ENCODE results near the gene CMTM4. TPM values are rescaled to one million over a fixed set of nuclear protein-coding genes. Genes with fewer than 3 reads are reported as not detected.

CMTM4 gene
- total and polyA plus RNA-seq, 2 experiments from 2014 or later: 3.5 to 21.1 TPM

DNA sequence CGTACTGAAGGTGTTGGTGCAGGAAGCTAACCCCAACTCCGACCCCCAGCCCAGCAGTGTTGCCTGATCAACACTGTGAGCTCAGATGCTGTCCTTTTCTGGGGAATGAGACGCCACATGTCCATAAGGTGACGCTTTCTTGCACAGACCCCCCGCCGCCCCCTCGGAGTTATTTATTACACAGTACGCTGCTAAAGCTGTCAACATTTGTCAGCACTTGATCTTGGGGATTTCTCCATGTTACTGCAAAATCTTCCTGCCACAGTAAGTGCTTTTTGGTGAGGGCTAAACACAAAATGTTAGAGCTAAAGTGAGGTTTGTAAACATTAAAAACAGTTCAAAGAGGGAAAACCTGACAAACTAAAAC is 76.1 kb downstream of the CMTM4 start:
- H3K4me3 ChIP-seq: no peak overlapping the region
- no peaks in the 10 kb centered on the region for H3K27me3 ChIP-seq (replicated peaks; ENCODE audit: insufficient read depth)
- H4K20me1 ChIP-seq (ENCODE audit: insufficient read depth): no peaks in the 10 kb centered on the region
- H3K4me1 ChIP-seq (ENCODE audit: insufficient read depth): peaks cover 51% of the 10 kb centered on the region
- no peak for DNase-seq
- no peaks in the 10 kb centered on the region for H3K36me3 ChIP-seq (ENCODE audit: low read depth)
- peaks cover 41% of the 10 kb centered on the region for H3F3A ChIP-seq (ENCODE audit: insufficient read depth)
- H3K4me2 ChIP-seq (ENCODE audit: unreplicated experiment): peak overlapping the region; percentile 77
- in situ Hi-C loops (cut with MboI): no loop called here
- H3K79me2 ChIP-seq (ENCODE audit: insufficient read depth): no peaks in the 10 kb centered on the region
- H3K9me2 ChIP-seq (ENCODE audit: insufficient read depth): no peaks in the 10 kb centered on the region
- H3K27ac ChIP-seq: peak overlapping the region; percentile 97
- H3K9ac ChIP-seq: no peak overlapping the region
- no peak for TF ChIP-seq EZH2 (IDR thresholded peaks at IDR 0.05; ENCODE audit: insufficient read depth, poor library complexity, severe bottlenecking)
- TF ChIP-seq EZH2phosphoT487 (IDR thresholded peaks at IDR 0.05; ENCODE audit: insufficient read depth, low read depth): no peak
- 82 to 91% methylated on average over 8 of the region's 8 CpGs for WGBS, 2 experiments (ENCODE audit: low coverage in 1 of 2, low lambda C conversion rate in 2 of 2, missing lambda C conversion rate in 2 of 2)
- no peaks in the 10 kb centered on the region for H3K9me3 ChIP-seq (ENCODE audit: low read depth)
- H2AFZ ChIP-seq: no peak overlapping the region

DNA sequence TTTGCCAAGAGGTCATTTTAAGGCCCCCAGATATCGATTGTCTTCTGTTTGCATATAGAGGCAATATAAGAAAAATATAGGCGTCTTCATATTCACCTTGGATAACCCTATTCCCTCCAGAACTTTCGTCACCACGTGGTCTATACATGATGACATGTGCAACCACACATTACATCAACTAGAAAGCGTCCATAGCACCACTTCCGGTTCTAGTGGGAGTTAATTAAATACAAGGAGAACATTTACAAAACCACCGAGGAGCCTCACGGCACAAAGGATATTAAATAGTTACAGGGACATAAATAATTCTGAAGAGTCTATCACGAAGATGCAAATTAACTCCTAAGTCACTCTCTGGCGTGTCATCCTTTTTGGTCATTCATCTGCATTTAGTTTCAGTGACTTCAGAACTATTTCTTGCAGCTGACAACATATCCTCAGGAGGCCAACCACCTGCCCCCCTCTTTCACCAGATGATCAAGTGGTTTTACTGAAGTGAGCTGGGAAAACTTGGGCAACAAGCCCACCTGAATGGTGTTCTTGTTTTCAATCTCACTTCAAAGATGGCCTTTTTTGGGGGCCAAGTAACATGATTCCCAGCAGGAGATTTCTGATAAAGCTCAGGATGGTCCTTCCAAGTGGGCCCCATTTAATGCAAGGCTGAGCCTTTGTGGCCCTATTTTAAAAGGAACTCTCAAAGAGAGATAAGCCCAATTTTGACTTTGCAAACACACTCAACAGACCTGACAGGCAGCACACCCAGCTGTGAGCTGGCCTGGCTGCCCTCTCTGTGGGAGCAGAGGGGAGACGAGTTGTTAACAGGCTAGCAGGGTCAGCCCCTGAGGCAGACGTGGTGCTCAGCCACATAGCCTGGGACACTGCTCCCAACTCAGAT is 76.8 kb downstream of the CMTM4 start:
- no peaks in the 10 kb centered on the region for H3K36me3 ChIP-seq (ENCODE audit: low read depth)
- H4K20me1 ChIP-seq (ENCODE audit: insufficient read depth): no peaks in the 10 kb centered on the region
- H3K27me3 ChIP-seq (replicated peaks; ENCODE audit: insufficient read depth): no peaks in the 10 kb centered on the region
- H3K9me2 ChIP-seq (ENCODE audit: insufficient read depth): no peaks in the 10 kb centered on the region
- WGBS, 2 experiments (ENCODE audit: low coverage in 1 of 2, low lambda C conversion rate in 2 of 2, missing lambda C conversion rate in 2 of 2): 37 to 39% methylated on average over 12 of the region's 12 CpGs
- in situ Hi-C loops (cut with MboI): loop anchor here (10.0 kb wide), 1 partner anchor 85 kb away; no protein-coding TSS in a partner anchor
- peak overlapping the region; percentile 97 for H3K27ac ChIP-seq
- TF ChIP-seq EZH2phosphoT487 (IDR thresholded peaks at IDR 0.05; ENCODE audit: insufficient read depth, low read depth): no peak
- no peak for TF ChIP-seq EZH2 (IDR thresholded peaks at IDR 0.05; ENCODE audit: insufficient read depth, poor library complexity, severe bottlenecking)
- no peaks in the 10 kb centered on the region for H3K79me2 ChIP-seq (ENCODE audit: insufficient read depth)
- H3K4me3 ChIP-seq: peak overlapping the region; percentile 43; the same call in 1 of the 2 replicates
- peak overlapping the region; percentile 77 for H3K4me2 ChIP-seq (ENCODE audit: unreplicated experiment)
- peak; percentile 81 for DNase-seq
- H3F3A ChIP-seq (ENCODE audit: insufficient read depth): peaks cover 41% of the 10 kb centered on the region
- peak overlapping the region; percentile 78 for H3K9ac ChIP-seq
- H3K9me3 ChIP-seq (ENCODE audit: low read depth): no peaks in the 10 kb centered on the region
- 0 out of 2 replicates have a peak overlapping the region, but pooled peaks have one; percentile 3 for H2AFZ ChIP-seq
- peaks cover 51% of the 10 kb centered on the region for H3K4me1 ChIP-seq (ENCODE audit: insufficient read depth)

DNA sequence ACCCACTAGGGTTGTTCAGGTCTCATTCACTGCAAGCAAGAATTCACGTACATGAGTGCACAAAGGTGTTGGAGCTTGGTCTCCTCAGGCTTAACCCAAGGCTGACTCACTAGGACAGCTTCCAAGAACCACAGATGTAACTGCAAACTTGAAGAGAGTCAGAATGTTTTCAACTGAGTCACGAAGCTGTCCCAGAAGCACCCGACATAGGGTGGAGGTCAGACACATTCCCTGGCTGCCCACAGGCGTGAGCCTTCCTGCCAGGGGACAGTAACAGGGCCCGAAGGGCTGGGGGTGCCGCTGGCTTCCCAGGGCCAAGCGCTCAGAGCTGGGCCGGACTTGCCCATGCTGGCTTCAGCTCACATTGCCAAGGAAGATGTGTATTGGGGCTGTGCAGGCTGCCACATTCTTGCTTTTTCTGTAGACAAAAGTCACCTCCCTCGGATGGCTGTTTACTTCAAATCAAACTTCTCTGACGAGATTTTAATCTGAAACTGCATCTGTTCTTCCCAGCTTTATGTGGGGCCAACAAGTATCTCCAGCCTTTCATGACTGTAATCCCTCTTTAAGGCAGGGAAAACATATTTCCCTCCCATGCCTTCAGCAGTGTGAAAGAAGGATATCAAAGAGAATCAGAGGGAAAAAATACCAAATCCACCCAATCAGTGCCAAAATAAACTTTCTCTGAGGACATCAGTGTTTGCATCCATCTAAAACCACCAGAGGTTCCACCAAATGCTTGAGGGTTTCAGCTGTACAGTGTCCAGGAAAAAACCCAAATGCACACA is 77.8 kb downstream of the CMTM4 start:
- TF ChIP-seq EZH2 (IDR thresholded peaks at IDR 0.05; ENCODE audit: insufficient read depth, poor library complexity, severe bottlenecking): no peak
- no peak for TF ChIP-seq EZH2phosphoT487 (IDR thresholded peaks at IDR 0.05; ENCODE audit: insufficient read depth, low read depth)
- Histone ChIP-seq H3K79me2 (ENCODE audit: insufficient read depth) (no peaks in the 10 kb centered on the region), H3K4me3 (peak overlapping the region; percentile 43), H3F3A (ENCODE audit: insufficient read depth) (peaks cover 41% of the 10 kb centered on the region), H3K9me3 (ENCODE audit: low read depth) (no peaks in the 10 kb centered on the region), H3K4me2 (ENCODE audit: unreplicated experiment) (peak overlapping the region; percentile 77), H3K9ac (peak overlapping the region; percentile 78), H3K9me2 (ENCODE audit: insufficient read depth) (no peaks in the 10 kb centered on the region), H4K20me1 (ENCODE audit: insufficient read depth) (no peaks in the 10 kb centered on the region), H3K27me3 (replicated peaks; ENCODE audit: insufficient read depth) (no peaks in the 10 kb centered on the region), H3K36me3 (ENCODE audit: low read depth) (no peaks in the 10 kb centered on the region), H2AFZ (no peak overlapping the region), H3K4me1 (ENCODE audit: insufficient read depth) (peaks cover 51% of the 10 kb centered on the region), H3K27ac (peak overlapping the region; percentile 97)
- peak; percentile 98 for DNase-seq
- in situ Hi-C loops (cut with MboI): loop anchor here (10.0 kb wide), 1 partner anchor 86 kb away; no protein-coding TSS in a partner anchor
- WGBS, 2 experiments (ENCODE audit: low coverage in 1 of 2, low lambda C conversion rate in 2 of 2, missing lambda C conversion rate in 2 of 2): 2 to 4% methylated on average over 10 of the region's 10 CpGs

DNA sequence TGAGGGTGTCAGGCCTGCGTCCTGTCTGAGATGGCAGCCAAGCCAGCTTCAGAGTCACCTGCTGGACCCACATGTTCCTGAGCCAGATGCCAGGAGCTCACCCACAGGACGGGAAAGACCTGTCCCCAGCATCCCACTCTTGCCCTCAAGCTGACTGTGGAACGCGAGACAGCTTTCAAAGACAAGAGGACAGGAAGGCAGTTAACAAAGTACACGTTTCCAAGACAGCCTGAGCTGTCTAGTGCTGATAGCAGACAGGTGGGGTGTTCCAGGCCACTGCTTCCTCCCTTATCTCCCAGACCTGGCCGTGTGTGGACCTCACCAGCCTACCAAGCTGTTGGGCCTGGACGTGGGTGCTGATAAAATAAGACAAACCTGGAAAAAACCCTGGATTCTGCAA is 78.8 kb downstream of the CMTM4 start:
- in situ Hi-C loops (cut with MboI): loop anchor here (10.0 kb wide), 1 partner anchor 87 kb away; no protein-coding TSS in a partner anchor
- no peak overlapping the region for H3K4me3 ChIP-seq
- WGBS, 2 experiments (ENCODE audit: low coverage in 1 of 2, low lambda C conversion rate in 2 of 2, missing lambda C conversion rate in 2 of 2): 87 to 89% methylated on average over 7 of the region's 7 CpGs
- peaks cover 41% of the 10 kb centered on the region for H3F3A ChIP-seq (ENCODE audit: insufficient read depth)
- no peak overlapping the region for H3K9ac ChIP-seq
- TF ChIP-seq EZH2phosphoT487 (IDR thresholded peaks at IDR 0.05; ENCODE audit: insufficient read depth, low read depth) (no peak), EZH2 (IDR thresholded peaks at IDR 0.05; ENCODE audit: insufficient read depth, poor library complexity, severe bottlenecking) (no peak)
- no peaks in the 10 kb centered on the region for H3K79me2 ChIP-seq (ENCODE audit: insufficient read depth)
- H3K27ac ChIP-seq: peak overlapping the region; percentile 97; the same call in 1 of the 2 replicates
- peaks cover 51% of the 10 kb centered on the region for H3K4me1 ChIP-seq (ENCODE audit: insufficient read depth)
- H3K9me3 ChIP-seq (ENCODE audit: low read depth): no peaks in the 10 kb centered on the region
- H3K4me2 ChIP-seq (ENCODE audit: unreplicated experiment): no peak overlapping the region
- H3K9me2 ChIP-seq (ENCODE audit: insufficient read depth): no peaks in the 10 kb centered on the region
- no peaks in the 10 kb centered on the region for H4K20me1 ChIP-seq (ENCODE audit: insufficient read depth)
- no peaks in the 10 kb centered on the region for H3K36me3 ChIP-seq (ENCODE audit: low read depth)
- DNase-seq: no peak
- H3K27me3 ChIP-seq (replicated peaks; ENCODE audit: insufficient read depth): no peaks in the 10 kb centered on the region
- H2AFZ ChIP-seq: no peak overlapping the region
